ENCODE measurements around the gene METTL25.

Gene METTL25

DNA sequence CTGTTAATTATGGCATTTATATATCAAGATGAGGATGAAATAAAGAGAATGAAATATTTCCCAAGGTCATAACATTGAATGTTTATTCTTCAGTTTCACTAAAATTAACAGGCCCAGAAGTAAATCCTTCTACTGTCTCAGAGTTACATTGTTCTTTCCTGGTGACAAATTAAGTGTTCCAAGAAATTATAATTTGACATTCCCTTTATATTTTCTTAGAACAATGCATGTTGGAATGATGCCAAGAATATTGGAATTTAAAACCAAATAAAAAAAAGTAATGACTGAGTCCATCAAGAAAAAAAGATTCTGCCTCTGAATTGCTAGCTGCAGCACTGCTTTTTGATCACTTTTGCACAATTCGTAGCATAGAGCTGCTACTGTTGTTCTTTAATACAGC lies 152.1 kb downstream of the METTL25 start:
- Histone ChIP-seq H4K20me1 (no peaks in the 10 kb centered on the region), H3K4me3 (no peak overlapping the region), H3K4me2 (no peak overlapping the region), H3K27ac (no peak overlapping the region), H3K27me3 (no peaks in the 10 kb centered on the region), H3K4me1 (no peaks in the 10 kb centered on the region), H3K9ac (no peak overlapping the region), H3K36me3 (no peaks in the 10 kb centered on the region), H3K9me3 (replicated peaks in 1 of 11) (no peaks in the 10 kb centered on the region)
- no peak for TF ChIP-seq Cebpa-rat (IDR thresholded peaks at IDR 0.05)

DNA sequence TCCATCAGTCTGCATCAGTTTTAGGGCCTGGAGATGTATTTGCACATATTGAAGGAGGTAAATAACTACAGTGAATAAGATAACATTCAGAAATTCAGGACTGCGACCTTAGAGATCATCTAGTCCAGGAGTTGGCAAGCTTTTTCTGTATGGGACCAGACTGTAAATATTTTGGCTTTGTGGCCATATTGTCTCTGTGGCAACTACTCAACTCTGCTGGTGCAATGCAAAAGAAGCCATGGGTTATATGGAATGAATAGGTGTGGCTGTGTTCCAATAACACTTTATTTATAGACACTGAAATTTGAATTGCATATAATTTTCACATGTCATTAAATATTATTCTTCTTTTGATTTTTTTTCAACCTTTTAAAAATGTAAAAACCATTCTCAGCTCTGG lies 156.6 kb downstream of the METTL25 start:
- Histone ChIP-seq H3K9ac (no peak overlapping the region), H3K4me2 (no peak overlapping the region), H3K36me3 (no peaks in the 10 kb centered on the region), H3K27ac (no peak overlapping the region), H4K20me1 (no peaks in the 10 kb centered on the region), H3K4me3 (no peak overlapping the region), H3K9me3 (replicated peaks in 1 of 11) (no peaks in the 10 kb centered on the region), H3K27me3 (no peaks in the 10 kb centered on the region), H3K4me1 (no peaks in the 10 kb centered on the region)
- no peak for TF ChIP-seq Cebpa-rat (IDR thresholded peaks at IDR 0.05)

DNA sequence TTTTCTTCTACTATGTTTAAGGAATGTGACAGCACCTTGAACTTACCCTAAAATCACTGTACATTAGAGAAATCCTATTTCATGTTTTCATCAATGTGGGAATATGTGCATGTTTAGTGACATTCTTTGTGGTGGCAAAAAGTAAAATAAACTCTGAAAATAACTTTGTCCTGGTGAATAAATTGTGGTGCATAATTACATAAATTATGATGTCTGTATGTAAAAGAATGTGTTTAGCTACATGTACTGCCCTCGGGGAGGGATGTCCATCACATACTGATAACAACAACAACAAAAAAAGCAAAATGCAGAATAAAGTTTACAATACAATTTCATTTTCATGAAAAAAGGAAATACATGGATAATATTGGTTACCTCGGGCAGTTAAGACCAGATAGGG lies 157.3 kb downstream of the METTL25 start:
- Histone ChIP-seq H3K9ac (no peak overlapping the region), H3K9me3 (replicated peaks in 1 of 11) (no peaks in the 10 kb centered on the region), H3K4me1 (no peaks in the 10 kb centered on the region), H3K27me3 (no peaks in the 10 kb centered on the region), H3K4me2 (no peak overlapping the region), H3K27ac (no peak overlapping the region), H3K36me3 (no peaks in the 10 kb centered on the region), H4K20me1 (no peaks in the 10 kb centered on the region), H3K4me3 (no peak overlapping the region)
- no peak for TF ChIP-seq Cebpa-rat (IDR thresholded peaks at IDR 0.05)

DNA sequence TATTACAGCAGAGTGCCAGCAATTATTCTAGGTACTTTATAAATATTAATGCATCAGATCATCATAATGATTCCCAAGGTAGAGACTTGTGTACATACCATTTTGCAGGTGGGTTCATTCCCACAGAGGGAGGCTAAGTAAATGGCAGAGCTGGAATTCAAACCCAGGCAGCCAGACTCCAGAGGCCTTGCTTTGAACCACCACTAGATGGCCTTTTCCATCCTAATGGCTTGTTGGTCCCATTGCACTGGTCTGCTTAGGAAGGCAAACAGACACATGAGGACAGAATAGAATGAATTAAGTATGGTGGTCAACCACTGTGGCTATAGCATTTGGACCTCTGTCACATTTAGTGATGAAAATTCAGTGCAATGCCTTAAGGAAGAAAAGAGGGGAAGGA lies 158.7 kb downstream of the METTL25 start:
- Histone ChIP-seq H3K4me2 (no peak overlapping the region), H3K27me3 (no peaks in the 10 kb centered on the region), H4K20me1 (no peaks in the 10 kb centered on the region), H3K9me3 (replicated peaks in 1 of 11) (no peaks in the 10 kb centered on the region), H3K4me1 (no peaks in the 10 kb centered on the region), H3K27ac (no peak overlapping the region), H3K9ac (no peak overlapping the region), H3K4me3 (no peak overlapping the region), H3K36me3 (no peaks in the 10 kb centered on the region)
- no peak for TF ChIP-seq Cebpa-rat (IDR thresholded peaks at IDR 0.05)

DNA sequence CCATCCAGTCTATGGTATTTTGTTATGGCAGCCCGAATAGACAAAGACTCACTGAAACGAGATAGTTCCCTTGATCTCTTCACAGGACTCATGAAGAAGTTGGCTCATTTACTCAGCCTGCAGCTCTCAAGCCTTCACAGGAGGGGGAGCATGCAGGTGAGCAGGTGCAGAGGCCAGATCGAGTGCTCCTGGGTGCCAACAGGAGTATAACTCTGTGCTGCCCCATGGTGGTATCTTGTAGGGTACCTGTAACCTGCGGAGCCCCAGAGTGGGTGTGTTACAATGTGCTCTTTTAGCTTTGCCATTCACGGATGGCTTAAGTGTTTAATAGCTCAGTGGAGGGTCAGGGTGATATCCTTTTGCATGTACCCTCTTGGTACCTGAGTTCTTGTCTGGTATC lies 159.5 kb downstream of the METTL25 start:
- Histone ChIP-seq H3K9me3 (replicated peaks in 1 of 11) (no peaks in the 10 kb centered on the region), H3K4me3 (no peak overlapping the region), H3K4me2 (no peak overlapping the region), H4K20me1 (no peaks in the 10 kb centered on the region), H3K36me3 (no peaks in the 10 kb centered on the region), H3K27ac (no peak overlapping the region), H3K27me3 (no peaks in the 10 kb centered on the region), H3K9ac (no peak overlapping the region), H3K4me1 (no peaks in the 10 kb centered on the region)
- no peak for TF ChIP-seq Cebpa-rat (IDR thresholded peaks at IDR 0.05)

DNA sequence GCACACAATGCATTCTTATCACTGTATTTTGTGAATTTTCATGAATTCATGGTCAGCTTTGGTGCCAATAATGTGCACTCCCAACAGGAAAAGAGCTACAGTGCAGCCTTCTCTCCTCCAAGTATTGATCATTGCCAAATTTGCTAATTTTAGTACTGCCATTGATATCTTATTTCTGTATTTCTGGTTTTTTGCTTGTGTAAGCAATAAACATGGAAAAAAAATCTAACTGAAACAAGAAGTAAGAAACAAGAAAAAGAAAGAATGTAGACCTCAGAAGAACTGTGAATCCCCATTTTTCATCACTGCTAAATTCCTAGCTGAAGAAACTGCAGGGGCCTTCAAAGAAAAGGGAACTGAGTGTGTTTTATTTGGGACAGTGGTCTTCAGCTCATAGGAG lies 161.2 kb downstream of the METTL25 start:
- H3K4me2 ChIP-seq = no peak overlapping the region
- H3K27ac ChIP-seq = no peak overlapping the region
- H3K4me1 ChIP-seq = no peaks in the 10 kb centered on the region
- H3K4me3 ChIP-seq = no peak overlapping the region
- no peaks in the 10 kb centered on the region for H3K9me3 ChIP-seq (replicated peaks in 1 of 11)
- no peaks in the 10 kb centered on the region for H4K20me1 ChIP-seq
- H3K27me3 ChIP-seq = no peaks in the 10 kb centered on the region
- H3K9ac ChIP-seq = no peak overlapping the region
- H3K36me3 ChIP-seq = no peaks in the 10 kb centered on the region
- TF ChIP-seq Cebpa-rat (IDR thresholded peaks at IDR 0.05) = no peak

DNA sequence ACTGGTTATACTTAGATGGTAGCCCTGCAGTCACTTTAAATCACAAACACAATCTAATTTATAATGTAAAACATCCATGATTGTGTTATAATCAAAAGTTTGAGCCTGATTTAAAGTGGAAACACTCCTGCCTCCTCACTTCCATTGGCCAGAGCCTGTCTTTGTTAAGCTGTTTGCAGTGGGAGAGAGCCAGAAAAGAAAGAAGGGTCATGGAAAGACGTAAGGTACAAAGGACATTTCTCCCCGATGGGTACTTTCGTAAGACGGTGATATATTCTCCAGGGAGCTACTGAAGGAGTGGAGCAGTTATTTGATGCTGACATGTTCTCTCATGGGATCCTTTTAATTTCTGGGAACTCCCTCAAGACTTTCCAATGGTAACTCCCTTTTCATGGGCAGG lies 164.0 kb downstream of the METTL25 start:
- H3K9me3 ChIP-seq (replicated peaks in 1 of 11) = no peaks in the 10 kb centered on the region
- no peak overlapping the region for H3K9ac ChIP-seq
- no peak overlapping the region for H3K4me3 ChIP-seq
- H4K20me1 ChIP-seq = no peaks in the 10 kb centered on the region
- no peaks in the 10 kb centered on the region for H3K36me3 ChIP-seq
- H3K4me1 ChIP-seq = no peaks in the 10 kb centered on the region
- no peak overlapping the region for H3K27ac ChIP-seq
- TF ChIP-seq Cebpa-rat (IDR thresholded peaks at IDR 0.05) = no peak
- H3K27me3 ChIP-seq = no peaks in the 10 kb centered on the region
- H3K4me2 ChIP-seq = no peak overlapping the region

DNA sequence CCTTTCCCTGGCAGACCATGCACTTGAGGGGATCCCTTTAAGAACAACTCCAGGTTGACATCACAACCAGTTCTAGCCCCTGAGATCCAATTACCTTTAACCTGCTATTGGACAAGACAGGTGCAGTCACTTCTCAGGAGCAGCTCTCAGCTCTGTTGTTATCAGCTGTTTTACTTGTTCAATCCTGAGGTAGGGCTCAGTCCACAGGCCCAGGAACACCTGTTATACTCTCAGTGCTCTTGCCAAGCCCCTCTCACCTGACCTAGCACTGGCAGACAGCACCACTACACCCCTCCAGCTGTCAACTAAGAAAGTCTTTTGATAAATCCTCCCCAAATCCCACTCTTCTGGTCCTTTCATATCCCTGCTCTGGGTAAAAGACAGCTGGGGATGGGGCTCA lies 164.4 kb downstream of the METTL25 start:
- no peaks in the 10 kb centered on the region for H3K27me3 ChIP-seq
- H3K4me1 ChIP-seq = no peaks in the 10 kb centered on the region
- no peaks in the 10 kb centered on the region for H3K36me3 ChIP-seq
- no peak overlapping the region for H3K4me3 ChIP-seq
- no peaks in the 10 kb centered on the region for H3K9me3 ChIP-seq (replicated peaks in 1 of 11)
- H3K4me2 ChIP-seq = no peak overlapping the region
- no peak overlapping the region for H3K9ac ChIP-seq
- H4K20me1 ChIP-seq = no peaks in the 10 kb centered on the region
- no peak overlapping the region for H3K27ac ChIP-seq
- no peak for TF ChIP-seq Cebpa-rat (IDR thresholded peaks at IDR 0.05)

DNA sequence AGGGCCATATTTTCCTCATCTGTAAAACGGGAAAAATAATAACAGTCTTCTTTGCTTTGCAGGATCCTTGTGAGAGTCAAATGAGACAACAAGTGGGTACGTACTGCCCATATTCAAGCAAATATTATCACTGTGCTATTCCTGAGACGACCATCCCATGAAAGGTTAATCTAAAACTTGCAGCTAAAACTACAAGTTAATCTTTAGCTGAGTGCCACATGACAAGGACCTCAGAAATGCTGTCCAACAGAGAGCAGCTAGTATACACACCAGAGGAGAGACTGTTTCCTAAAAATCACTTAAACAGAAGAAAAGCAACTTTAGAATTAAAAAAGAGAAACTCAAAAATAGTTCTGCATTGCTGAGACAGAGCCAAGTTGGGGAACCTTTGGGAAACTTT lies 165.7 kb downstream of the METTL25 start:
- H3K4me2 ChIP-seq = no peak overlapping the region
- no peak overlapping the region for H3K27ac ChIP-seq
- H3K36me3 ChIP-seq = no peaks in the 10 kb centered on the region
- no peaks in the 10 kb centered on the region for H3K4me1 ChIP-seq
- no peaks in the 10 kb centered on the region for H4K20me1 ChIP-seq
- H3K27me3 ChIP-seq = no peaks in the 10 kb centered on the region
- no peak overlapping the region for H3K4me3 ChIP-seq
- no peak overlapping the region for H3K9ac ChIP-seq
- no peak for TF ChIP-seq Cebpa-rat (IDR thresholded peaks at IDR 0.05)
- no peaks in the 10 kb centered on the region for H3K9me3 ChIP-seq (replicated peaks in 1 of 11)

DNA sequence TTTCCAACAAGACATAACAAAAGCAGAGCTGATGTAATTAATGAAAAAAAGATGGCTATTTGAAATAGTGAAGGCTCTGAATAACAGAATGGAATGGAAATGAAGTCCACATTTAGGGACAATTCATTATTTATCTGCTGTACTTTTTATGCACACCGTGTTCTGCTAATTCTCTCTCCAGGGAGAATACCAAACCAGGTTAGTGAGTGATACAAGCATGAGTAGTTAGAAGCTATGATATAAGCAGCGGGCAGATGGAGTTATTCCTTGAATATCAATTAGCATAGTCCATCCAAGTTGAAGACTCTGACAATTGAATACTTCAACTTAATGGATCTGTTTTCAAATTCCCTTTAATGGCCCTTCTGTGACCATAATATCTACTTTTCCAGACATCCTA lies 166.3 kb downstream of the METTL25 start:
- H3K4me3 ChIP-seq = no peak overlapping the region
- no peak overlapping the region for H3K27ac ChIP-seq
- no peak for TF ChIP-seq Cebpa-rat (IDR thresholded peaks at IDR 0.05)
- H3K4me1 ChIP-seq = no peaks in the 10 kb centered on the region
- H3K4me2 ChIP-seq = no peak overlapping the region
- H4K20me1 ChIP-seq = no peaks in the 10 kb centered on the region
- no peaks in the 10 kb centered on the region for H3K9me3 ChIP-seq (replicated peaks in 1 of 11)
- no peaks in the 10 kb centered on the region for H3K36me3 ChIP-seq
- no peaks in the 10 kb centered on the region for H3K27me3 ChIP-seq
- H3K9ac ChIP-seq = no peak overlapping the region

DNA sequence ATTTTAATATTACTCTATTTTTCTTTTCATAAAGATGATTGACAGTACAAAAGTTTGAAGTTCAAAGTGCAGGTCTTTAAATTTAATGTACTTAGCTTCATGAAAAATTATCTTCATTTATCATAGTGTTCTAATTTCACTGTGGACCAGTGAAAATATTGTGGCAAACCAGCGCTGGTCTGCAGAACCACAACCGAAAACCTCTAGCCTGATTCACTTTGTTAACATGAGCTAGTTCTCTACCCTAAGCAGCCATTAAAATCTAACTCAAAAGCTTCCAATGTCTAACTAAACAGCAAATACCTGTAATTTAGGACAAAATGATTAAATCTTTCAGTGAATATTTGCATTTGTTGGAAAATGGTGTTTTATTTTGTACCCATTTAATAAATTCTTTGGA lies 167.3 kb downstream of the METTL25 start:
- Histone ChIP-seq H3K4me1 (no peaks in the 10 kb centered on the region), H3K9ac (0 out of 22 replicates have a peak overlapping the region, but pooled peaks of 1 of the 11 experiments have one; percentile 29), H3K4me3 (no peak overlapping the region), H3K27me3 (no peaks in the 10 kb centered on the region), H4K20me1 (no peaks in the 10 kb centered on the region), H3K27ac (no peak overlapping the region), H3K36me3 (no peaks in the 10 kb centered on the region), H3K9me3 (replicated peaks in 1 of 11) (no peaks in the 10 kb centered on the region), H3K4me2 (no peak overlapping the region)
- TF ChIP-seq Cebpa-rat (IDR thresholded peaks at IDR 0.05) = no peak
